COLO668 (cell line): ENCODE measurements around the gene AQR.
"Not testable (repeated sequence)": the region's sequence is repeated elsewhere in the genome, so short reads cannot be mapped to it uniquely, and the experiment has no call there.

Source experiments
- DNase-seq: peaks from one replicate; lab custom pipeline; 2025; ENCODE audit not compliant: unreplicated experiment; lab: John Stamatoyannopoulos, UW

AQR gene

DNA sequence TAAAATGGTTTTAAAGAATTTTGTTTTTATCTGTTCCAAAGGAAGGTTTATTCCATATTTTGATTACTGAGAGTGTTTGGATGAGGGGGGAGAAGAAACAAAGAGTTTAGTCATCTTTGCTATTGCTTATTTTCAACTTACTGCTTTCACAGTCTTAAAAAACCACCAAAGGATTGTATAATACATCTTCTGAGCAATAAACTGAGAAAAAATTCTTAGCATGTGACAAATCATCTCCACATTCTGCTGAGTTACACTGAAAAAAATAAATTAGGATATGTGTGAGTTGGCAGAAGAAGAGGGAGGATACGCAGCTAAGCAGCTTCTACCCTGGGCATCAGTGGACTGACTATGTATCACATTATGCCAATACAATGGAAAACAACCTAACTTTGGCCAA, 151.0 kb downstream of the AQR start:
- no peak for DNase-seq

DNA sequence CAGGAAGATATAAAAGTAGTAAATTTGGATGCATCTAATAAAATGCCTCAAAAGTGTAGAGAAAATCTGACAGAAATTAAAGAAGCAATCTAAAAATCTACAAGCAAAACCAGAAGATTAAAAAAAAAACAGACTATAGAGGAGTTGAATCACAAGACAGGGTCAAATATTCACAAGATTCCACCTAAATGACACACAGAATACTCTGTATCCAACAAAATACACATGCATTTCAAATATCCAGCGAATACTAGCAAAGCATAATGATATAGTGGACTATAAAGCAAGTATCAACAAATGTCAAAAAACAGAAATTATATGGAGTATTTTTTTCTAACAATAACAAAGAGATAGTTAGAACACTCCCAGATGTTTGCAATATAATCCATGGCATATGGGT, 153.7 kb downstream of the AQR start:
- no peak for DNase-seq

DNA sequence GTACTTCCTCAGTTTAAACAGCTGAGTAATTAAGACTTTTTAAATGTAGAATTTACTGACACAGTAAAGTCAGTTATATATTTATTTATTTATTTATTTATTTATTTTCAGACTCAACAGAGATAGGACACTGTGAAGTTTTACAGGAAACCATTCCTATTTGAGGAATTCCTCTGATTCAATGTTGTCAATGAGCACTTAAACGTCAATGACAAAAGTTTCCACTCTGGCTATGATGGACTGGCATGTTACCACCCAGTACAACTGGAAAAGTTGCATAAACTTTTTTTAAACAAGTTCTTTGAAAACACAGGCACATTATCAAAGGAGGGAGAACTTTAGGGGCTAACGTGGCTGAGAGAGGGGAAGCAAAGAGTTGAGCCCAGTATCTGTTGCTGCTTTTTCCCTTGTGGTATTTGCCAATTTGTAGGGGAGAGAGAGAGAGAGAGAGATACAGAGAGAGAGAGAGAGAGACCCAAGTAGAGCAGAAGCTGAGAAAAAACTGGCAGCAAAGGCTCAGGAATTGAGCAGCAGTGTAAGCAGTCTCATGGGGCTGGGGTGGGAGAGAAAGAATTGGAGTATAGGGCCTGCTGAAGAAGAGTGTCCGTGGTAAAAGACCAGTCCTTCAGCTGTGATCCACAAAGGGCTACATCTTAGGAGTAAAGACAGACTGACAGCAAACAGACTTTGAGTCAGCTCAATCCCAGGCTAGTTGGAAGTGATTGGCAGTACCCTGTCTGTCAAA, 155.9 kb downstream of the AQR start:
- DNase-seq: no peak

DNA sequence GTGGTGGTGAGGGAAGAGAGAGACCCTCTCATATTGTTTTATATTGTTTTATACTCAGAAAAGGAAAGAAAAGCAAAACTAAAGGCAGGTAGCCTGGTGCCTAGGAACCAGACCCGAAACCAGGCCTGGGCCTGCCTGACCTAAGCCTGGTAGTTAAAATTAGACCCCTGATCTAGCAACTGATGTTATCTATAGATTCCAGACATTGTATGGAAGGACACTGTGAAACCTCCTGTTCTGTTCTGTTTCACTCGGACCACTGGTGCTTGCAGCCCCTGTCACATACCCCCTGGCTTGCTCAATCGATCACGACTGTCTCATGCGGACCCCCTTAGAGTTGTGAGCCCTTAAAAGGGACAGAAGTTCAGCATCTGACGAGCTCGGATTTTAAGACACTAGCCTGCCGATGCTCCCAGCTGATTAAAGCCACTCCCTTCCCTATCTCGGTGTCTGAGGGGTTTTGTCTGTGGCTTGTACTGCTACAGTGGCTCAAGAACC, 156.6 kb downstream of the AQR start:
- not testable (repeated sequence) for DNase-seq

DNA sequence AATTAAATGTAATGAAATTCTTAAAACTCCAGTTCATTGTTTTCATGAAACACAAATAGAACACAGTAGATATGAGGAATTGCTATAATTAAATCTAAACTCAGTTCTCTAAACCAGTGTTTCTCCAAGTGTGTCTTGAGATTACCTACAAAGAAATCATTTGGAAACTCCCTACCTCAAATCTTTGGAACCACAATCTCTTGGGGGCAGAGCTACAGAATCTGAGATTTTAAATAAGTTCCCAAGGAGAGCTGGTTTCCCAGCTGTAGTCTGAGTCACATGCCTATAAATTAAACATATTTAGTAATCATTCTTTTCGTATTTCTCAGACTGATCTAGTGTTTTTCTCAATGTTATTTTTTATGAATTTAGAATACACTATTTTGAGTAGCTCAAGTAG, 157.2 kb downstream of the AQR start:
- no peak for DNase-seq

DNA sequence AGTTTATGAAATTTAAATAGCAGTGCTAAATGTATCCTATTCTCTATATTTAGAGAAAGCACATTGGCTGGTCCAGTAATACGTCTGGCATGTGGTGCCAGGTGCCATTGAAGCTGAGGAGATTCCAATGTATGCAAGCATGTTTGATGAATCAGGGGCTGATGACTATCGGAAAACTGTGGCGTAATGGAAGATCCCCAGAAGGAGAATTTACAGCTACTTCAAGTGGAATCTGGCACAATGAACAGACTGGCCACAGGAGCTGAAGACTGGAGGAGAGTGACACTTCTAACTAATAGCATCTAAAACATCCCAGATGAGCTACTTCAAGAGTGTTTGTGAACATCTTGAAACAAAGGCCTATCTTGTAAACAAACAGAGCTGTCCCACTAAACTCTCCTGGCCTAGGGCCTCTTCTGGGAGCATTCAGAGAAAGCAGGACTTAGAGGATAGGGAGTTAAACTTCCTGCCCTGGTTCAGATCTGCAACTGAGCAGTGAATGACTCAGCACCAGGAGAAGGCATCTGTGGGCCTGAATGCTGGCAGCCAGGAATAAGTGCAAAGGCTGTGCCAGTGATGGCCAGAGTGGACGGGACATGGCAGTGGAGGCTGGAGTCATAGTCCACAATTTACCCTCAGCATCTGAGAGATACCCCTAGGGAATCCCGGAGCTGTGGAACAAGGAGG, 159.0 kb downstream of the AQR start:
- DNase-seq: no peak

DNA sequence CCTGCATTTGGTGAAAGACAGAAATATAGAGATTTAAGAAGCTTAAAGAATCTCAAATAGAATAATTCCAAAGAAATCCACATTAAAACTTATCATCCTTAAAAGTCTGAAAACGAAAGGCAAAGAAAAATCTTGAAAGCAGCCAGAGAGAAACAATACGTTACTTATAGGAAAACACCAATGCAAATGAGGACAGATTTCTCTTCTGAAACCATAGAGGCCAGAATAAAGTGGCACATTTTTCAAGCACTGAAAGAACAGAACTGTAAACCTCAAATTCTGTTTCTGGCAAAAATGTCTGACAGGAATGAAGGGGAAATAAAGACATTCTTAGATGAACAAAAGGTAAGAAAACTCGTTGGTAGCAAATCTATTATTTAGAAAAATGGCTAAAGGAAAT, 160.4 kb downstream of the AQR start:
- no peak for DNase-seq

DNA sequence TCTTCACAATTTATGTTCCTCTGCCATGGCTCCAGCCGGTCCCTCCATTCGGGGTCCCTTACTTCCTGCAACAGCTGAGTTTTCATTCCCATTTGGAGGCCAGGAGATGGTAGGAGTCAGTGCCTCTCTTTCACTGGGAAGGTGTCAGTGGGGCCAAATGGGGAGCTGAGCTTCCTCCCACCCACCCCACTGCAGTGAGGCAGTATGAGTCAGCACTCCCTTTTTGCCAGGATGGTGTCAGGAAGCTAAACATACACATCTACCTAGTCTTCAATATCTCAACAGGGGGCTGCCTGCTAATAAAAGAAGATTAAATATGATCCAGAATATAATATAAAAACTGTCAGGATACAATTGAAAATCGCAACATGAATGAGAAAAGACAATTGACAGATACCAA, 161.5 kb downstream of the AQR start:
- no peak for DNase-seq

DNA sequence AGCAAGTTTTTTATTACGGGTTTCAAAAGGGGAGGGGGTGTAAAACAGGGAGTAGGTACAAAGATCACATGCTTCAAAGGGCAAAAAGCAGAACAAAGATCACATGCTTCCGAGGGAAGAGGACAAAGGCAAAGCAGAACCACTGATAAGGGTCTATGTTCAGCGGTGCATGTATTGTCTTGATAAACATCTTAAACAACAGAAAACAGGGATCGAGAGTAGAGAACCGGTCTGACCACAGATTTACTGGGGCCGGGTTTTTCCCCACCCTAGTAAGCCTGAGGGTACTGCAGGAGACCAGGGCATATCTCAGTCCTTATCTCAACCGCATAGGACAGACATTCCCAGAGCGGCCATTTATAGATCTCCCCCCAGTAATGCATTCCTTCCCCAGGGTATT, 162.3 kb downstream of the AQR start:
- DNase-seq: not testable (repeated sequence)

DNA sequence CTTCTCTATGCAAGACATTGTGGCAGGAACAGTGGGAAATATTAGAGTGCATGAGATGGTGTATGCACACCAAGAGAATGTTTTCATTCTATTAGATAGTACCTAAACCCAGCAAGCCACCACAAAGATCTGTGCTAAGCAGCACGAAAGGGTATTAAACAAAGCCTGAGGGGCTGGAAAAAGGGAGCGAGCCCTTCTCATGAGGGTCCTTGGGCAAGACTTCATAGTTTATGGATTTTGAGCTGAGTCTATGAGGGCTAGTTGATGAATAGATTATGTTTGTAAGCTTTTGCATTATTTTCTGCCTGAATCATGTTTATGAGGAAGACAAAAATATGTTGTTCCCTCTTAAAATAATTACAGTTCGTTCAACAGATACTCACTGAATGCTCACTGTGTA, 164.8 kb downstream of the AQR start:
- no peak for DNase-seq

DNA sequence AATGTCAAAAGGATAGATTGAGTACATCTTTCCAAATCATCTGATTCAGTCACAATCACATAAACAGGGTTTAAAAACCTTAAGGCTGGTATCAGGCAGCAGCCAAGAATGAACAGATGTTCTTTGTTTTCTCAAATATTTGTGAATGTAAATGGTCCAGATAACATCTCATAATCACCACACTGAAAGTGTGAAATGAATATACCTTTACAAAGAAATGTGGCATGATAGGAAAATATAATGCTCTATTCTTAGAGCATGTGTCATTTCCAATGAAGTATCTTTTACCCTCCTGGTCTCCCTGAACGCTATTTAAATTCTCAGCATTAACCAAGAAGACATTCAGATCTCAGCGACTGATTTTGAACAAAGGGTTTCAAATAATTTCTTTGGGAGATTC, 165.4 kb downstream of the AQR start:
- DNase-seq: no peak

DNA sequence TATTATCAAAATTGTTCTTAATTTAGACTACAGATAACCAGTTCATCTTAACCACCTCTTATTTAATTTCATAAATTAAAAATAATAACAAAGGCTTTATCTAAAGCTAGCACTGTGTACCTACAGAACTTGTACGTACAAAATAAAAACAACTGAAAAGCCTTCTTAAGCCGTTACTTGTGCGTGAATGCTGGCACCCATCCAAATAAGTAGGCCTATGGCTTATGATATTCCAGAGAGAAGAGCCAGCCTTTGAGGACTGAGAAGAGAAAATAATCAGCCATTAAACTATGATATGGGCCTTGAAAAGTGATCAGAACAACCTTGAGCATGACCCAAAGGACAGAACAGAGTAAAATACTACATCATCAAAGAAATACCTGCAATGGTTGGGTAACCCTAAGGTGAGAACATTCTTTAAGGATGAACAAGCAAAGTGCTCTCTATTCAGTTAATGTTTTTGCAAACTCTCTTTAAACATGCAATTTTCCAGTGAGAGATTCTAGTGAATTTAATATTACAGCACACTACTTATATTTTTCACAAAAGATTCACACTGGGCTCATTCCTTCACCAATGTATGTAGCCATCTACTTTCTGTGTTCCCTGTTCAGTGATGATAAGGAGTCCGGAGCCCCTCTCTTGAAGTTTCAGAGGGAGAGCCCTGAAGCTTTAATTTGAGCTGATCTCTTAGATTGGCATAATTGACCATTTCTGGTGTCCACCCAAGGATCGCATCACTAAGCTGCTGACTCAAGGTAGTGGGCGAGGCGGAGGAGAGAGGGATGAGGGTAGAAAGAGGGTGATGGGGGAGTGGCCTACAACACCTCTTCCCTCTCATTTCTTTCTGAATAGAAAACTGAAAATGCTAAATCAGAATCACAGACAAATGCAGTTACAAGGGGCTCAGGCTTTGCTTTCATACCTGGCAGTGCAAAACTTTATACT, 166.5 kb downstream of the AQR start:
- DNase-seq: no peak

DNA sequence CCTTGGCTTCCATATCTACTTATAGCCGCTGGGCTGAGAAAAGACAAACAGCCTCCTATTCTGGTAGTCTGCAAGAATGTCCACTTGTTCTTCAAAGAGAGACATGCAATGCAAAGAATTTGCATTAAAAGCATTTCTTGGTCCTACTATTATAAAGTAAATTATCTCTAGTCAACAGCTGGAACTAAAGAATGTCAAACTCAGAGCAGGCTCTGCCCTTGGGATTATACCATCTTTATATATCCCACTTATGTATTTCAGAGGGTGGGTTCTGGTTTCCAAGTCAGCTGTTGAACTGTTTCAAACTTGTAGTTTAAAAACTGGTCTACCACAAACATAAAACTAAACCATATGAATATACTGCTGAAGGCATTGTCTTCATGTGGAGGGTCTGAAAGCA, 167.2 kb downstream of the AQR start:
- no peak for DNase-seq
